PC-9 (cell line): Measurements from ENCODE around the gene PDE3A. TPM values are rescaled to one million over a fixed set of nuclear protein-coding genes. Genes with fewer than 3 reads are reported as not detected.

Experiments used
- BruUV-seq: library from RNA; stranded (reverse); fragments of 400-500 nt; replicated peaks from 2 replicates; lab custom pipeline; 2021; lab: Mats Ljungman, UMichigan
- CTCF ChIA-PET: fragments of 300-600 bp; sonication (Branson Sonifier 250); formaldehyde crosslinking; loops from one replicate; lab custom pipeline; 2022; ENCODE audit warnings: antibody characterized with exemption; lab: Charles Lee
- POLR2A ChIA-PET: fragments of 300-600 bp; sonication (Branson Sonifier 250); formaldehyde crosslinking; loops from one replicate; lab custom pipeline; 2022; ENCODE audit warnings: antibody characterized with exemption; ENCODE audit not compliant: unreplicated experiment; lab: Charles Lee
- DNase-seq, 2 experiments: peaks; one replicate each; pipeline versions ENCODE4 v3.0.0 to v3.0.0-alpha.2; 2015 to 2022; ENCODE audit warnings: mixed read lengths in 1 of 2
- H2AFZ ChIP-seq: fragments of 200-600 bp; sonication (generic); 2 replicates; pipeline ENCODE4 v1.8.1; 2017; ENCODE audit warnings: antibody characterized with exemption
- H3F3A ChIP-seq: fragments of 200-600 bp; sonication (generic); 2 replicates; pipeline ENCODE4 v1.8.1; 2017; ENCODE audit warnings: antibody characterized with exemption, mild to moderate bottlenecking, low read depth; ENCODE audit not compliant: insufficient read depth
- H3K27ac ChIP-seq: fragments of 200-600 bp; sonication (generic); 2 replicates; pipeline ENCODE4 v1.6.1; 2016; ENCODE audit warnings: mixed run types
- H3K27me3 ChIP-seq: fragments of 200-600 bp; sonication (generic); 2 replicates; pipeline ENCODE4 v1.6.1; 2016; ENCODE audit warnings: low read depth, mixed run types; ENCODE audit not compliant: insufficient read depth
- H3K36me3 ChIP-seq: fragments of 200-600 bp; sonication (generic); 2 replicates; pipeline ENCODE4 v1.6.1; 2016; ENCODE audit warnings: low read depth, mixed run types
- H3K4me1 ChIP-seq: fragments of 200-600 bp; sonication (generic); replicated peaks from 2 replicates; pipeline ENCODE4 v1.6.1; 2016; ENCODE audit warnings: mixed run types; ENCODE audit not compliant: insufficient read depth
- H3K4me2 ChIP-seq: fragments of 200-600 bp; sonication (generic); 2 replicates; pipeline ENCODE4 v1.6.1; 2017; ENCODE audit warnings: mixed run types
- H3K4me3 ChIP-seq: fragments of 200-600 bp; sonication (generic); 2 replicates; pipeline ENCODE4 v1.6.1; 2016; ENCODE audit warnings: mixed run types
- H3K79me2 ChIP-seq: fragments of 200-600 bp; sonication (generic); 2 replicates; pipeline ENCODE4 v1.6.1; 2017; ENCODE audit warnings: low read depth, mixed run types
- H3K9me2 ChIP-seq: fragments of 200-600 bp; sonication (generic); 2 replicates; pipeline ENCODE4 v1.8.1; 2017; ENCODE audit warnings: mild to moderate bottlenecking; ENCODE audit not compliant: insufficient read depth
- H3K9me3 ChIP-seq: fragments of 200-600 bp; sonication (generic); 2 replicates; pipeline ENCODE4 v1.8.1; 2016; ENCODE audit warnings: low read depth; ENCODE audit not compliant: insufficient read depth
- H4K20me1 ChIP-seq: fragments of 200-600 bp; sonication (generic); 2 replicates; pipeline ENCODE4 v1.8.1; 2017; ENCODE audit not compliant: insufficient read depth
- CTCF ChIP-seq: fragments of 200-600 bp; sonication (generic); conservative IDR thresholded peaks from 2 replicates; pipeline ENCODE4 v1.6.1; 2017; ENCODE audit warnings: mixed run types, antibody characterized with exemption, mild to moderate bottlenecking, moderate library complexity
- EZH2 ChIP-seq: fragments of 200-600 bp; sonication (generic); IDR thresholded peaks from 2 replicates; pipeline ENCODE4 v1.8.0; 2017; ENCODE audit warnings: antibody characterized with exemption, low read depth
- intact Hi-C: fragments of 100-400 bp; cut with micrococcal nuclease; formaldehyde crosslinking; loops from one replicate; pipeline ENCODE4 v1.10.0; 2022; ENCODE audit not compliant: unreplicated experiment
- total RNA-seq: library from RNA; stranded (reverse); gene quantifications from 2 replicates; pipeline ENCODE4 v1.2.3, GENCODE V29; 2021

PDE3A gene
- total RNA-seq, 1 experiment from 2014 or later = not detected

- no peaks in the 10 kb centered on the region for H3F3A ChIP-seq
- H3K9me2 ChIP-seq = no peaks in the 10 kb centered on the region
- ChIA-PET CTCF (no interaction called here), POLR2A (no interaction called here)
- DNase-seq = no peak
- H3K27ac ChIP-seq = no peak overlapping the region
- no peaks in the 10 kb centered on the region for H3K36me3 ChIP-seq
- H3K79me2 ChIP-seq = no peaks in the 10 kb centered on the region
- H3K4me3 ChIP-seq = no peak overlapping the region
- H3K9me3 ChIP-seq = no peaks in the 10 kb centered on the region
- H3K27me3 ChIP-seq = no peaks in the 10 kb centered on the region
- TF ChIP-seq EZH2 (no peak), CTCF (no peak)
- BruUV-seq = no TSS peak
- intact Hi-C loops = no loop called here
- H4K20me1 ChIP-seq = no peaks in the 10 kb centered on the region
- H3K4me2 ChIP-seq = no peak overlapping the region
- H3K4me1 ChIP-seq = no peaks in the 10 kb centered on the region
- no peak overlapping the region for H2AFZ ChIP-seq
Observed at GRCh38 chr12:20508359-20508758, 140.0 kb downstream of the PDE3A start.

GRCh38 chr12:20508962-20509361 is 140.6 kb downstream of the PDE3A start:
- Histone ChIP-seq H3K4me2 (no peak overlapping the region), H3K27ac (no peak overlapping the region), H2AFZ (no peak overlapping the region), H3K36me3 (no peaks in the 10 kb centered on the region), H3K4me3 (no peak overlapping the region), H3F3A (no peaks in the 10 kb centered on the region), H3K27me3 (no peaks in the 10 kb centered on the region), H3K4me1 (no peaks in the 10 kb centered on the region), H3K9me3 (no peaks in the 10 kb centered on the region), H3K9me2 (no peaks in the 10 kb centered on the region), H3K79me2 (no peaks in the 10 kb centered on the region), H4K20me1 (no peaks in the 10 kb centered on the region)
- POLR2A ChIA-PET = no interaction called here
- no TSS peak for BruUV-seq
- no peak for DNase-seq
- CTCF ChIA-PET = no interaction called here
- TF ChIP-seq EZH2 = no peak
- no peak for TF ChIP-seq CTCF
- intact Hi-C loops = no loop called here

- ChIA-PET POLR2A (no interaction called here), CTCF (no interaction called here)
- intact Hi-C loops = no loop called here
- no TSS peak for BruUV-seq
- Histone ChIP-seq H3F3A (no peaks in the 10 kb centered on the region), H3K36me3 (no peaks in the 10 kb centered on the region), H3K27me3 (no peaks in the 10 kb centered on the region), H3K4me2 (no peak overlapping the region), H2AFZ (no peak overlapping the region), H3K79me2 (no peaks in the 10 kb centered on the region), H3K4me3 (no peak overlapping the region), H4K20me1 (no peaks in the 10 kb centered on the region), H3K4me1 (no peaks in the 10 kb centered on the region), H3K9me2 (no peaks in the 10 kb centered on the region), H3K27ac (no peak overlapping the region), H3K9me3 (no peaks in the 10 kb centered on the region)
- no peak for TF ChIP-seq CTCF
- TF ChIP-seq EZH2 = no peak
- DNase-seq = no peak
Observed at GRCh38 chr12:20510811-20511210, 142.5 kb downstream of the PDE3A start.
